ENCODE data around the gene COL25A1.

Gene COL25A1

GRCh38 chr4:108783665-108784463 lies 518.6 kb downstream of the COL25A1 start:
- no peak overlapping the region for H3K4me3 ChIP-seq (ENCODE audit: low read length)
- TF ChIP-seq, protein P1, sequence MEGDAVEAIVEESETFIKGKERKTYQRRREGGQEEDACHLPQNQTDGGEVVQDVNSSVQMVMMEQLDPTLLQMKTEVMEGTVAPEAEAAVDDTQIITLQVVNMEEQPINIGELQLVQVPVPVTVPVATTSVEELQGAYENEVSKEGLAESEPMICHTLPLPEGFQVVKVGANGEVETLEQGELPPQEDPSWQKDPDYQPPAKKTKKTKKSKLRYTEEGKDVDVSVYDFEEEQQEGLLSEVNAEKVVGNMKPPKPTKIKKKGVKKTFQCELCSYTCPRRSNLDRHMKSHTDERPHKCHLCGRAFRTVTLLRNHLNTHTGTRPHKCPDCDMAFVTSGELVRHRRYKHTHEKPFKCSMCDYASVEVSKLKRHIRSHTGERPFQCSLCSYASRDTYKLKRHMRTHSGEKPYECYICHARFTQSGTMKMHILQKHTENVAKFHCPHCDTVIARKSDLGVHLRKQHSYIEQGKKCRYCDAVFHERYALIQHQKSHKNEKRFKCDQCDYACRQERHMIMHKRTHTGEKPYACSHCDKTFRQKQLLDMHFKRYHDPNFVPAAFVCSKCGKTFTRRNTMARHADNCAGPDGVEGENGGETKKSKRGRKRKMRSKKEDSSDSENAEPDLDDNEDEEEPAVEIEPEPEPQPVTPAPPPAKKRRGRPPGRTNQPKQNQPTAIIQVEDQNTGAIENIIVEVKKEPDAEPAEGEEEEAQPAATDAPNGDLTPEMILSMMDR (conservative IDR thresholded peaks at IDR 0.05; ENCODE audit: low read depth, low read length), result peak; percentile 60
- no peak for DNase-seq (ENCODE audit: low read depth)

GRCh38 chr4:108779958-108780357 lies 522.5 kb downstream of the COL25A1 start:
- DNase-seq (ENCODE audit: low read depth), result no peak
- TF ChIP-seq, protein P1 (conservative IDR thresholded peaks at IDR 0.05; ENCODE audit: low read depth, low read length), result no peak
- H3K4me3 ChIP-seq (ENCODE audit: low read length), result no peak overlapping the region

- TF ChIP-seq, protein P1 (conservative IDR thresholded peaks at IDR 0.05; ENCODE audit: low read depth, low read length), result no peak
- DNase-seq (ENCODE audit: low read depth), result no peak
- no peak overlapping the region for H3K4me3 ChIP-seq (ENCODE audit: low read length)
Observed at GRCh38 chr4:108777388-108777787, 525.1 kb downstream of the COL25A1 start.

- TF ChIP-seq, protein P1 (conservative IDR thresholded peaks at IDR 0.05; ENCODE audit: low read depth, low read length), result no peak
- no peak overlapping the region for H3K4me3 ChIP-seq (ENCODE audit: low read length)
- DNase-seq (ENCODE audit: low read depth), result no peak
Observed at GRCh38 chr4:108775921-108776320, 526.5 kb downstream of the COL25A1 start.

DNA sequence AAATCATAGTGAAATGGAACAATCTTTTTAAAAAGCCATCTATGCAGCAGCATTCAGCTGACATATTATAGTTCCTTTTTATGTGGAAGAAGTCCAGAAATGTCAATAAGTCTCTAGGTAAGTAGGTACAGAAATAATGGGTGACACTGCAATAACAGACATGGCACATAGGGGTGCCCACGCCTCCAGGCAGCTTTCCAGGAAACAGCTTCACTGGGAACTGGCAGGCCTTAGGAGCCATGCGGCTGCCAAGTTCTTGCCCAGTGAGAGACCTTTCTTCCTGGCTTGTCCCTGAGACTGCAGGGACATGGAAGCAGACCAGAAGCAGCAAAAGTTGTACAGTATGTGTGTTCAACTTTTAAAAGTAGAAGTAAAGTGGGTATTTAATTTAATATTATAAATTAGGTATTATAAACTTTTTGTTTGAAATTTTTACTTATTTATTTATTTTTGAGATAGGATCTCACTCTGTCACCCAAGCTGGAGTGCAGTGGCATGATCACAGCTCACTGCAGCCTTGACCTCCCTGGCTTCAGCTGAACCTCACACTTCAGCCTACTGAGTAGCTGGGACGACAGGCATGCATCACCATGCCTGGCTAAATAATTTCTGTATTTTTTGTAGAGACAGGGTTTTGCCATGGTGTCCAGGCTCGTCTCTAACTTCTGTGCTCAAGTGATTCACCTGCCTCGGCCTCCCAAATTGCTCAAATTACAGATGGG lies 527.5 kb downstream of the COL25A1 start:
- H3K4me3 ChIP-seq (ENCODE audit: low read length), result no peak overlapping the region
- TF ChIP-seq, protein P1 (conservative IDR thresholded peaks at IDR 0.05; ENCODE audit: low read depth, low read length), result no peak
- DNase-seq (ENCODE audit: low read depth), result no peak

DNA sequence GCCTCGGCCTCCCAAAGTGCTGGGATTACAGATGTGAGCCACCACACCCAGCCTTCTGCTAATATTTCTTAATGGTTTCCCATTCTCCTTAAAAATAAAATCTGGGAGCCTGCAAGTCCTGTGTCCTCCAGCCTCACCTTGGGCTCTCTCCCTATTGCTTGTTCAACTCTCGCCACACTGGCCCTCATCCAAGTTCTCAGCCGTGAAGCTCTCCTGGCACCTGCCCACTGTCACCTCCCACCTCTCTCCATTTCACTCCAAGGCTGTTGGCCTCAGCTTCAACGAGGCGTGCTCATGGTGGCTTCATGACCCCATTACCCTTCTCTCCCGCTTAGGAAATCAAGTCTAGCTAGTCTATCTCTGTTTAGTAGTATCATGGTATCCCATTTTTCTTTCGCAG lies 530.1 kb downstream of the COL25A1 start:
- no peak overlapping the region for H3K4me3 ChIP-seq (ENCODE audit: low read length)
- TF ChIP-seq, protein P1 (conservative IDR thresholded peaks at IDR 0.05; ENCODE audit: low read depth, low read length), result no peak
- DNase-seq (ENCODE audit: low read depth), result no peak
